ENCODE results near the gene TBC1D14.
"Not testable (repeated sequence)": the region's sequence is repeated elsewhere in the genome, so short reads cannot be mapped to it uniquely, and the experiment has no call there.

Gene TBC1D14

DNA sequence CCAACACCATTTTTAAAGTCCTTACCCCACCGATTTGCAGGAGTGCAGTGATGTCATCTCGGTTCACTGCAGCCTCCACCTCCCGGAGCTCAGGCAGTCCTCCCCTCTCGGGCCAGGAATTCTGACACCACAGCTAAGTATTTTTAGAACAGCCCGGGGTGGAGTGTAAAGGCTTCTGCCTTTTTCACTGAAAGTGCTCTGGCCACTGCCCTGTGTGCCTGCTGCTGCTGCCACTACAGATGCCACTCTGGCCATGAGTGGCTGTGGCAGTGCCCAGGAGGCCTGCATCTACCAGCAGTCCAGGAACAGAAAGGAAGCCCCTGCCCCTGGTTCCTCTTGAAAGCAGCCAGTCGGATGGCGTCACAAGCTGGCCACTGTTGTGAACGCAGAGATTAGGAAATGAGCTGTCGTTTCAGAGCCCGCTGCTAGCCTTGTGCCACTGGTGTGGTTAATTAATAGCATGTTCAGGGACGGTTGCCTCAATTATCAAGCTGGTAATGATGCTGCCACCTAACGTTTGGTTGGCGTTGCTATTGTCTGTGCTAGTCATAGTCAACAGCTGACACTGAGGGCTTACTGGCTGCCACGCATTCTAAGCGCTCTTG lies 23.6 kb upstream of the TBC1D14 start:
- no peaks in the 10 kb centered on the region for H3K9me3 ChIP-seq (ENCODE audit: low read length)
- H3K27me3 ChIP-seq (ENCODE audit: insufficient read depth, low read length) = no peaks in the 10 kb centered on the region
- no peak overlapping the region for H3K4me3 ChIP-seq (ENCODE audit: low read length)
- H3K4me1 ChIP-seq (ENCODE audit: insufficient read depth, low read length) = peaks cover 10% of the 10 kb centered on the region
- no peak overlapping the region for H2AFZ ChIP-seq (ENCODE audit: low read depth, low read length)
- peaks cover 30% of the 10 kb centered on the region for H3K36me3 ChIP-seq (ENCODE audit: insufficient read depth, low read length)

DNA sequence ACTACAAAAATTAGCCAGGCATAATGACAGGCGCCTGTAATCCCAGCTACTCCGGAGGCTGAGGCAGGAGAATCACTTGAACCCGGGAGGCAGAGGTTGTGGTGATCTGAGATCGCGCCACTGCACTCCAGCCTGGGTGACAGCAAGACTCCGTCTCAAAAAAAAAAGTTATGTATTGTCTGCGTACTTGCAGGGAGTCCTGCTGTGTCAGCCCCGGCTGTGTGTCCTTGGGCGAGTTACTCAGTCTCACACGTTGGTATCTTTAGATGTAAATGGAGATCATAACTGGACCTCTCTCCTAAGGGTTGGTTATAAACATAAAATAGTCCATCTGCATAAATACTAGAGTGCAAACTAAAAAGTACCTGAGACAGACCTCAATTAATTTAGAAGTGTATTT lies 22.7 kb upstream of the TBC1D14 start:
- Histone ChIP-seq H3K4me3 (ENCODE audit: low read length) (no peak overlapping the region), H3K27me3 (ENCODE audit: insufficient read depth, low read length) (no peaks in the 10 kb centered on the region), H3K36me3 (ENCODE audit: insufficient read depth, low read length) (peaks cover 22% of the 10 kb centered on the region), H3K4me1 (ENCODE audit: insufficient read depth, low read length) (peaks cover 10% of the 10 kb centered on the region), H3K9me3 (ENCODE audit: low read length) (no peaks in the 10 kb centered on the region), H2AFZ (ENCODE audit: low read depth, low read length) (no peak overlapping the region)

DNA sequence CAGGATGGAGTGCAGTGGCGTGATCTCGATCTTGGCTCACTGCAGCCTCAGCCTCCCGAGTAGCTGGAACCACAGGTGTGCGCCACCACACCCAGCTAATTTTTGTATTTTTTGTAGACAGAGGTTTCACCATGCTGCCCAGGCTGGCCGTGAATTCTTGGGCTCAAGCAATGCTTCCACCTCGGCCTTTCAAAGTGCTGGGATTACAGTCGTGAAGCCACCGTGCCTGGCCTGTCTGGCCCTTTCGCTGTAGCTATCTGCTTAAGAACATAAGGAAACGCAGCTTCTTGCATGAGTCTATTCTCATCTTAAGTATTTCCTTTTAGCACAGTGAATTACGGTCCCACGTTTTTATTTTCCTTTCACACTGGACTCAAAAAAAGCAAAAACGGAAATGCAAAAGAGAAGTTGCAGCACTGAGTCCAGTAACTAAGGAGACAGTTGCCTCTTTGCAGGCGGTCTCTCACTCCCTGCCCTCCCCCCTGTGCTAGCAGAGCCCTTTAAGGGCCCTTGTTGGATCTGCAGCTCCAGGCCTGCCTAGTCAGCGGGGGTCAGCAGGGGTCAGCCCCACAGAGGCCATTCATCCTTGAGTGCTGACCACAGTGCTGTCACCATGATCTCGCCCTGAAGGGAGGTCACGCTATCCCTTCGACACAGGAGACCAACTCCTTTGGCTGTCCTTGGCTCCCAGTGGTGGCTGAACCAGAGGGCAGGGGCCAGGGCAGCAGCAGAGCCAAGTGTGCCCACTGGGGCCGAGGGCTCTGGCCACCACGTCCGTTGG lies 21.8 kb upstream of the TBC1D14 start:
- H3K4me3 ChIP-seq (ENCODE audit: low read length) = no peak overlapping the region
- H3K36me3 ChIP-seq (ENCODE audit: insufficient read depth, low read length) = peaks cover 13% of the 10 kb centered on the region
- H3K27me3 ChIP-seq (ENCODE audit: insufficient read depth, low read length) = no peaks in the 10 kb centered on the region
- no peaks in the 10 kb centered on the region for H3K9me3 ChIP-seq (ENCODE audit: low read length)
- H2AFZ ChIP-seq (ENCODE audit: low read depth, low read length) = no peak overlapping the region
- H3K4me1 ChIP-seq (ENCODE audit: insufficient read depth, low read length) = peaks cover 19% of the 10 kb centered on the region

DNA sequence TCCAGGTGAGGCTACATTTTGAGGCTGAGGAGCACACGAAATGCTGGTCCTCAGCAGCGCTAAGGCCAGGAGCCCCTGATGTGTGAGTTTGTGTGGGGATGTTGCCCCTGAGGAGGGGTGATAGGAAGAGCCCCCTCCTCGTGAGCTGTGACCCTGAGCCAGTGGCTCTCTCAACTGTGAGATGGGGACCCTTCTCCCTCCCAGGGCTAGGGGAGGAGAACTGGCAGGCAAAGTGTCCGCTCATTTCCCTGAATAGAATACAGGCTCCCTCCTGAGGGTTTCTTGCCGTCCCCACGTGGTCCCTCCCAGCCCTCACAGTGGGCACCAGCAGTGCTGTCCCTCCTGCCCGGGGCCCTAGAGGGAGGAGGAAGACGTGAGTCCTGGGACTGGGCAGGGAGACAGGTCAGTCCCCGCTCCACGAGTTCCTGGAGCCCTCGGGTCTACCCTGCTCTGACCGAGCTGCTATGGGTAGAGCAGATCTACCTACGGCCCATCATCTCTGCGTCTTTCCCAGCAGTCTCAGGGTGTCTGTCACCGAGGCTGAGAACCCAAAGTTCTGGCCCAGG lies 21.0 kb upstream of the TBC1D14 start:
- H3K9me3 ChIP-seq (ENCODE audit: low read length) = no peaks in the 10 kb centered on the region
- no peak overlapping the region for H3K4me3 ChIP-seq (ENCODE audit: low read length)
- H2AFZ ChIP-seq (ENCODE audit: low read depth, low read length) = no peak overlapping the region
- peaks cover 6% of the 10 kb centered on the region for H3K36me3 ChIP-seq (ENCODE audit: insufficient read depth, low read length)
- H3K4me1 ChIP-seq (ENCODE audit: insufficient read depth, low read length) = peaks cover 23% of the 10 kb centered on the region
- H3K27me3 ChIP-seq (ENCODE audit: insufficient read depth, low read length) = no peaks in the 10 kb centered on the region

DNA sequence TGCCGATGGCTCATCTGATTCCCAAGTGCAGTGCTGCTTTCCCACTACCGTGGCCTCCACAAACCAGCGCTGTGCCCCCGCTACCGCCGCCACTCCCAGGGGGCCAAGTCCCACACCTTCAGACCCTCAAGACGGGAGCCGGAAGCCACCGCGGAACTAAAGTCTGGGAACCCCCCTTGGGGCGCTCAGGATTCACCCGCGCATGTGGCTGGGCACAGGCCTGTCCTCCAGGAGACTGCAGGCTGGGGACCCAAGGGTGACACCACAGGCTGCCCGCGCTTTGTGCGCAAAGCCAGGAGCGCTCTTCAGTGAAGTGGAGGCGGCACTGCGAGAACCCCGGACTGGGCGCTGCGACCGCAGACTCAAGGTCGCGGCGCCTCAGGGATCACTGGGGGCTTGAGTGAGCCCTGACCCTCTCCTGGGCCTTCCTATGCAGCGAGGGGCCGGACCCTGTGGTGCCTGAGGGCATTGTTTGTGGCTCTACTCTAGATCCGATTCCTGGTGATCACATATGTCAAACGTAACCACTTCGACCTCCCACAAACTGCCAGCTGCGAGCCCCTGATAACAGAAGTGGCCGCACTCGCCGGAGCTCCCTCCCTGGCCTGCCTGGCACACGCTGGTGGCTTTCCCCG lies 20.4 kb upstream of the TBC1D14 start:
- H2AFZ ChIP-seq (ENCODE audit: low read depth, low read length) = no peak overlapping the region
- H3K36me3 ChIP-seq (ENCODE audit: insufficient read depth, low read length) = no peaks in the 10 kb centered on the region
- no peak overlapping the region for H3K4me3 ChIP-seq (ENCODE audit: low read length)
- H3K9me3 ChIP-seq (ENCODE audit: low read length) = no peaks in the 10 kb centered on the region
- H3K4me1 ChIP-seq (ENCODE audit: insufficient read depth, low read length) = peaks cover 23% of the 10 kb centered on the region
- no peaks in the 10 kb centered on the region for H3K27me3 ChIP-seq (ENCODE audit: insufficient read depth, low read length)

DNA sequence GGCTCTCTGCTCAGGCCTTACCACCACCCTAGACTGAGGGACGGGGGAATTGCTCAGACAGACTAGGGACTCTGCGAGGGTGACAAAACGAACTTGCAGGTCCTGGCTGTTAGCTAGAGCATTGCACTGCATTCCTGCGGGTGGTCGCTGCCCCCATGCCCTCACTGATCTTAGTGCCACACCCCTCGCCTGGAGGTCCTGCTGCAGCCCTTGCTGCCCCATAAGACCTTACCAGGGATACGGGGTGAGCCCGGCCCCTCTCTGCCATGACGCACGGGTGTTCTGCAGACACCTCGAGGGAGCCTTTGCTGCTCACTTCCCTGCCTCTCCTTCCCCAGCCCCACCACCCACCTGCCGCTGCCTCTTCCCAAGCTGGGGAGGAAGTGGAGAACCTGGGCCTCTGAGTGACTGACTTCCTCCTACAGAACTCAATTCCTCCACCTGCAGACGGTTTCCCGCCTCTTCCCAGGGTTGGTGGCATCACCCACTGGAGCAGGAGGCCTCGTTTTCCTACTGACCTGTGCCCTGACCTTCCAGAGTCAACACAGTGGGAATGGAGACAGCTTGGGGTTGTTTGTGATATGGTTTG lies 19.8 kb upstream of the TBC1D14 start:
- Histone ChIP-seq H2AFZ (ENCODE audit: low read depth, low read length) (no peak overlapping the region), H3K36me3 (ENCODE audit: insufficient read depth, low read length) (no peaks in the 10 kb centered on the region), H3K27me3 (ENCODE audit: insufficient read depth, low read length) (no peaks in the 10 kb centered on the region), H3K4me1 (ENCODE audit: insufficient read depth, low read length) (peaks cover 23% of the 10 kb centered on the region), H3K9me3 (ENCODE audit: low read length) (no peaks in the 10 kb centered on the region), H3K4me3 (ENCODE audit: low read length) (no peak overlapping the region)

DNA sequence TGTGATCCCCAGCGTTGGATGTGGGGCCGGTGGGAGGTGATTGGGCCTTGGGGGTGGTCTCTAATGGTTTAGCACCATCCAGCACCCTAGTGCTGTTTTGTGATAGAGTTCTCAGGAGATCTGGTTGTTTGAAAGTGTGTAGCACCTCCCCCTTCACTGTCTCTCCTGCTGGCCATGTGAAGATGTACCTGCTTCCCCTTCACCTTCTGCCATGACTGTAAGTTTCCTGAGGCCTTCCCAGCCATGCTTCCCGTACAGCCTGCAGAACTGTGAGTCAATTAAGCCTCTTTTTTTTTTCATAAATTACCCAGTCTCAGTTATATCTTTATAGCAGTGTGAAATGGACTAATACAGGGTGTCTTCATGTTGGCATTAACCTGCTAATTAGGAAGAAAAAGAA lies 19.3 kb upstream of the TBC1D14 start:
- Histone ChIP-seq H2AFZ (ENCODE audit: low read depth, low read length) (no peak overlapping the region), H3K4me3 (ENCODE audit: low read length) (no peak overlapping the region), H3K4me1 (ENCODE audit: insufficient read depth, low read length) (peaks cover 23% of the 10 kb centered on the region), H3K36me3 (ENCODE audit: insufficient read depth, low read length) (no peaks in the 10 kb centered on the region), H3K27me3 (ENCODE audit: insufficient read depth, low read length) (no peaks in the 10 kb centered on the region), H3K9me3 (ENCODE audit: low read length) (no peaks in the 10 kb centered on the region)

DNA sequence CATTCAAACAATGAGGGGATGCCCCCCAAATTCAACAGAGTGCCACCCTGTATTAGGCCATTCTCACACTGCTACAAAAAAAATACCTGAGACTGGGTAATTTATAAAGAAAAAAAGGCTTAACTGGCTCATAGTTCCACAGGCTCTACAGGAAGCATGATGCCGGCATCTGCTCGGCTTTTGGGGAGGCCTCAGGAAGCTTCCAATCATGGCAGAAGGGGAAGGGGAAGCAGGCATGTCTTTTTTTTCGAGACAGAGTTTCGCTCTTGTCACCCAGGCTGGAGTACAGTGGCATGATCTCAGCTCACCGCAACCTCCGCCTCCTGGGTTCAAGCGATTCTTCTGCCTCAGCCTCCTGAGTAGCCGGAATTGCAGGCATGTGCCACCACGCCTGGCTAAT lies 18.7 kb upstream of the TBC1D14 start:
- not testable (repeated sequence) for H3K9me3 ChIP-seq (ENCODE audit: low read length); H3K36me3 ChIP-seq (ENCODE audit: insufficient read depth, low read length); H3K27me3 ChIP-seq (ENCODE audit: insufficient read depth, low read length); H3K4me3 ChIP-seq (ENCODE audit: low read length); H2AFZ ChIP-seq (ENCODE audit: low read depth, low read length)
- H3K4me1 ChIP-seq (ENCODE audit: insufficient read depth, low read length) = peaks cover 23% of the 10 kb centered on the region

DNA sequence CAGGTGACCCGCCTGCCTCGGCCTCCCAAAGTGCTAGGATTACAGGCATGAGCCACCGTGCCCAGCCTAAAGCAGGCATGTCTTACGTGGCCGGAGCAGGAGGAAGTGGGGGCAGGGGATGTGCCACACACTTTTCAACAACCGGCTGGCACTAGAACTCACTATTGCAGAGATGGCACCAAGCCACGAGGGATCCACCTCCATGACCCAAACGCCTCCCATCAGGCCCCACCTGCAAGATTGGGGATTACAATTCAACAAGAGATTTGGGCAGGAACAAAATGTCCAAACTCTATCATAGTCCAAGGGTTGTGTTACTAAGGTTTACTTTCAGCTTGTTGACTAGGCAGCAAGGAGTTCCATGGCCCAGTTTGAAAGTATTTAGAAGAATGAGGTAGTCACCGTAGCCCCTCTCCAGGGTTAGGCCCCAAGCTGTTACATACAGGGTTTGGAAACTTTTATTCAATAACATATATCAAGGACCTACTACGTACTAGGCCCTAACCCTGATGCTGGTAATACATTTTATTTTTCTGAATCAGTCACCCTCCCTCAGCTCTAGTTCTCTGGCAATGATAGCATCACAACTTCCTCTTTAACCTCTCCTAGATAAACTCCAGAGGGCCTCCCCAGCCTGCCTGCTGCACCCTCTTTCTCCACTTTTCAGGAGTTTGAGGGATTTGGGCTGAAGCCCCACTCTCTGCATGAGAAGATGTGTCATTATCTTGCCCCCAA lies 18.0 kb upstream of the TBC1D14 start:
- Histone ChIP-seq H3K4me1 (ENCODE audit: insufficient read depth, low read length) (peaks cover 23% of the 10 kb centered on the region), H2AFZ (ENCODE audit: low read depth, low read length) (no peak overlapping the region), H3K4me3 (ENCODE audit: low read length) (no peak overlapping the region), H3K27me3 (ENCODE audit: insufficient read depth, low read length) (no peaks in the 10 kb centered on the region), H3K9me3 (ENCODE audit: low read length) (no peaks in the 10 kb centered on the region), H3K36me3 (ENCODE audit: insufficient read depth, low read length) (no peaks in the 10 kb centered on the region)

DNA sequence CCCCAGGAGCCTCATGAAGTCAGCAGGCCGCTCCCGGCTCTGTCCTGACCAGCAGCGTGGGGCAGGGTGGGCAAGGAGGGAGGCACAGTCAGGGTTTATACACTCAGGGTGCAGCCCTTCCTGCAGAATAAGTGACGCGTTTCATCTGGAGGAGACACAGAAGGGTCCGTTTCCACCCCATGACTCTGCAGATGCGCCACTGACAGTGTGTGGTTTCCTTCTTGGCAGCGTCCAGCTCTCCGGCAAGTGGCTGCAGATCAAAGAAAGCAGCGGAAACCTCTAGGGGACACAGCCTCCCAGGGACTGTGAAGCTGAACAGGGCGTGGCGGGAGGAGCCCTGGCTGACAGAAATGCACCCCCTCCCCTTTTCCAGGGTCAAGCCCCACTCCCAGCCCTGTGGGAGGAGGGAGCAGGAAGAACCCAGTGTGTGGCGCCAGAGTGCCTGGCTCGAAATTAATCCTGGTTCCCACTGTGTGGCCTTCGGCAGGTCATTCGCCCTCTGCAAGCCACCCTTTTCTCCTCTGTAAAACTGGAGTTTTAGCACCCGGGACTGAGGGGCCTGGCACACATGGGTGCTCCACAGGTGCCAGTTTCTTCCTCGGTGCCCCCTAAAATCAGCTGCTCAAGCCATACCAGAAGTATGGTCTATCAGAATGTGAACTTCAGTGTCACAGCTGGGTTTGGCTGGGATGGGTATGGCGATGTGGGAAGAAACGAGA lies 17.3 kb upstream of the TBC1D14 start:
- Histone ChIP-seq H3K9me3 (ENCODE audit: low read length) (no peaks in the 10 kb centered on the region), H3K4me3 (ENCODE audit: low read length) (no peak overlapping the region), H3K36me3 (ENCODE audit: insufficient read depth, low read length) (no peaks in the 10 kb centered on the region), H3K27me3 (ENCODE audit: insufficient read depth, low read length) (no peaks in the 10 kb centered on the region), H2AFZ (ENCODE audit: low read depth, low read length) (no peak overlapping the region), H3K4me1 (ENCODE audit: insufficient read depth, low read length) (peaks cover 23% of the 10 kb centered on the region)

DNA sequence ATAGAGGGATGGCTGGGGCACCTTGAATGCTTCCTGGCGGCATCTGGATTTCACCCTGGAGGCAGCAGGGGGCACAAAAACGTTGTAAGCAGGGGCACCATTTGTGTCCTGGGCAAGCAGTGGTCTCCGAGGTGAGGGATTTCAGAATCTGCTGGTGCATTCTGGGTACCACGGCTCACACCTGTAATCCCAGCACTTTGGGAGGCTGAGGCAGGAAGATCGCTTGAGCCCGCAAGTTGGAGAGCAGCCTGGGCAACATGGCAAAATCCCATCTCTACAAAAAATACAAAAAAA lies 16.8 kb upstream of the TBC1D14 start:
- Histone ChIP-seq H3K4me1 (ENCODE audit: insufficient read depth, low read length) (peaks cover 18% of the 10 kb centered on the region), H3K9me3 (ENCODE audit: low read length) (no peaks in the 10 kb centered on the region), H3K4me3 (ENCODE audit: low read length) (no peak overlapping the region), H2AFZ (ENCODE audit: low read depth, low read length) (no peak overlapping the region), H3K27me3 (ENCODE audit: insufficient read depth, low read length) (no peaks in the 10 kb centered on the region), H3K36me3 (ENCODE audit: insufficient read depth, low read length) (no peaks in the 10 kb centered on the region)

DNA sequence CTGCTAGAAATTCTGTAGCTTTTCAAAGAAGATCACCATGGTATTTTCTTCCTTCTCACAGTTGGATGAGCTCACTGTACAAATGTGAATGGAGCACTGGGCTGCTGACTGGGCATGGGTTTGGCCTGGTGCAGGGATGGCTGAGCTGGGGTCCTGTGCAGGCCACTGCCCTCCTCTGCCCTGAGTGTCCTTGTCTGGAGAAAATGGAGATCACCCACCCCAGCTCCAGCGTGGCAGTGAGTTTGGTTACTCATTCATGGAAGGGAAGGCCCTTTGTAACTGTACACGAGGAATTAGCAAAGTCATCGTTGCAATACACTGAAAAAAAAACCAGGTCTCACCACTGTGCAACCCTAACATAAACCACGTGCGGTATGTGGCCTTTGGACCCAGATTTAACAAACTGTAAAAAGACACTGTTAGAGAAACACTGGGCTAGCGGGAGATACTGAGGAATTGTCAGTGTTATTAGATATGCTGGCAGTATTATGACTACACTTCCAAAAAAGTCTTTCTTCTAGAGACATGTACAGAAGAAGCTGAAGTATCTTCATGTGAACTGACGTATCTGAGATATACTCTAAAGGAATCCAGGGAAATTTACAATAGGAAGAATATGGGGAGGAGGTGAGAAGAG lies 16.1 kb upstream of the TBC1D14 start:
- H3K4me1 ChIP-seq (ENCODE audit: insufficient read depth, low read length) = peaks cover 14% of the 10 kb centered on the region
- no peaks in the 10 kb centered on the region for H3K9me3 ChIP-seq (ENCODE audit: low read length)
- H3K36me3 ChIP-seq (ENCODE audit: insufficient read depth, low read length) = no peaks in the 10 kb centered on the region
- H3K4me3 ChIP-seq (ENCODE audit: low read length) = no peak overlapping the region
- no peaks in the 10 kb centered on the region for H3K27me3 ChIP-seq (ENCODE audit: insufficient read depth, low read length)
- no peak overlapping the region for H2AFZ ChIP-seq (ENCODE audit: low read depth, low read length)

All from neuron (in vitro differentiated cells).